Neuron (in vitro differentiated cells): ENCODE measurements around the gene ADORA1.

Experiments
- H2AFZ ChIP-seq: one replicate; pipeline ENCODE4 v1.6.1; 2013; ENCODE audit warnings: low read depth, mild to moderate bottlenecking, inconsistent platforms, low read length, moderate library complexity
- H3K27me3 ChIP-seq: one replicate; pipeline ENCODE4 v1.6.1; 2013; ENCODE audit warnings: low read length; ENCODE audit not compliant: insufficient read depth
- H3K36me3 ChIP-seq: one replicate; pipeline ENCODE4 v1.6.1; 2013; ENCODE audit warnings: low read length; ENCODE audit not compliant: insufficient read depth
- H3K4me1 ChIP-seq: one replicate; pipeline ENCODE4 v1.6.1; 2013; ENCODE audit warnings: low read length; ENCODE audit not compliant: insufficient read depth
- H3K4me3 ChIP-seq: 2 replicates; pipeline ENCODE4 v1.5.1; 2013; ENCODE audit warnings: mild to moderate bottlenecking, low read length, moderate library complexity
- H3K9me3 ChIP-seq: one replicate; pipeline ENCODE4 v1.6.1; 2013; ENCODE audit warnings: low read length

Gene ADORA1

DNA sequence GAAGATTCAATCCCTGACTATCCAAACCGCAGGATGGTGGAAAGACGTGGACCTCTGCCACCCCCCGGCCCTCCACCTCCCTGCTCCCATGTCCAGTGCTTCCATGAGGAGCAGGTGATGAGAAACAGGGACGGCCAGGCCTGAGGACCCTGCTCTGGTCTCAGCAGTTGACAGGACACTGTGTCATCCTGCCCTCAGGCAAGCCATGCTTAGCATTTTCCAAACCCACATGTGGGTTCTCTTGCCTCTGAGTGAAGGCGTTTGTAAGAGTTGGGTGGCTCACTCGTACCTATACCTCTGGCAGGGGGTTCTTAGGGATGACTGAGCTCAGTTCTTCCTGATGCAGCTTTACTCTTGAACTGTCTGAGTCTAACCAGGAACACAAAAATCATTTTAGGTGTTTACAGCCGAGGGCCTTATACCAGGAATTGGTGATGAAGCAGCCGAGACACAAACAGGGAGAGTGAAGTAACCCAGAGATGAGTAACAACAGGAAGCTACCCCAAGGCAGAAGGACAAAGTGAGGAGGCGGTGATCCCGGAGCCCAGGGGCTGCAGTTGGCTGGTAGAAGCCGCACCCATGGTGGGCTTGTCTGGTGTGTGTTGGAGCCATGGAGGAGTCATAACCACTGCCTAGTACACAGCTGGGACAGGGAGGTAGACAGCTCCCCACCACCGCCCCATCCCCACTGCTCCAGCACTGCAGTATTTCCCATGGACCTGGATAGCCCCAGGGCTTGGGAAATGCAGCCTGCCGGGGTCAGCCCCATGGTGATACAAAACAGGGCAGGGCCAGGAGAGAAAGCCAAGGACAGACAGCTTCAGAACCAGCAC lies 26.7 kb downstream of the ADORA1 start:
- Histone ChIP-seq H3K27me3 (no peaks in the 10 kb centered on the region), H3K36me3 (no peaks in the 10 kb centered on the region), H3K9me3 (no peaks in the 10 kb centered on the region), H2AFZ (no peak overlapping the region), H3K4me3 (no peak overlapping the region), H3K4me1 (peaks cover 19% of the 10 kb centered on the region)

- Histone ChIP-seq H3K4me1 (peaks cover 19% of the 10 kb centered on the region), H3K4me3 (no peak overlapping the region), H3K27me3 (no peaks in the 10 kb centered on the region), H3K36me3 (no peaks in the 10 kb centered on the region), H2AFZ (no peak overlapping the region), H3K9me3 (no peaks in the 10 kb centered on the region)
Measured at GRCh38 chr1:203156280-203156679, 28.8 kb downstream of the ADORA1 start.

GRCh38 chr1:203158423-203158822 lies 30.9 kb downstream of the ADORA1 start:
- Histone ChIP-seq H3K4me1 (peaks cover 3% of the 10 kb centered on the region), H3K4me3 (no peak overlapping the region), H2AFZ (no peak overlapping the region), H3K27me3 (no peaks in the 10 kb centered on the region), H3K36me3 (no peaks in the 10 kb centered on the region), H3K9me3 (no peaks in the 10 kb centered on the region)

DNA sequence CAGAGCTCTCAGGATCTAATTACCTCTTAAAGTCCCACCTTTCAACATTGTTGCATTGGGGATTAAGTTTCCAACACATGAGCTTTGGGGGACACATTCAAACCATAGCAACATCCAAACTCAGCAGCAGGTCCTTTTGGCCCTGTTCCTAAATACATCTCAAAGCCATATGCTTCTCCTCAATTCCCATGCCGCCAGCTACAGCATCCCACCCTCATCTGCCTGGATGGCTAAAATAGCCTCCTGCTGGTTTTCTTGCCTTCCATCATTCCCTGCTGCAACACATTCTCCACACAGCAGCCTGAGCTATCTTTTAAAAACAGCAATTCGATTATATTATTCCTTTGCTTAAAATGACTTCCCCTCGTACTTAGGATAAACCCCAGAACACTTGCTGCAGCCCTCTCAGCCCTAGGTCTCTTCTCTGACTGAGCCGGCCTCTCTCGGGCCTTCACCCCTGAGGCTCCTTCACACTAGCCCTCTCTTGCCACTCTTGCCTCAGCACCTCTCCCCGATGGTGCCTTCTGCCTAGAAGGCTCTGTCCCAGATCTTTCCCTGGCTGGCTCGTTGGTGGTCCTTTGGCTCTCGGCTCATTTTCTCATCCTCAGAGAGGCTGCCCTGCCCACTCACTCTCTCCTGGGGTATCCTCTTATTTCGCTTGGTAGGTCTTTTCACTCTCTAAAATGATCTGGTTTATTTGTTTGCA lies 31.6 kb downstream of the ADORA1 start:
- H3K36me3 ChIP-seq: no peaks in the 10 kb centered on the region
- no peak overlapping the region for H2AFZ ChIP-seq
- no peaks in the 10 kb centered on the region for H3K9me3 ChIP-seq
- no peaks in the 10 kb centered on the region for H3K4me1 ChIP-seq
- no peak overlapping the region for H3K4me3 ChIP-seq
- no peaks in the 10 kb centered on the region for H3K27me3 ChIP-seq

- Histone ChIP-seq H3K9me3 (no peaks in the 10 kb centered on the region), H3K4me1 (no peaks in the 10 kb centered on the region), H2AFZ (no peak overlapping the region), H3K27me3 (no peaks in the 10 kb centered on the region), H3K4me3 (no peak overlapping the region), H3K36me3 (no peaks in the 10 kb centered on the region)
Measured at GRCh38 chr1:203159844-203160243, 32.3 kb downstream of the ADORA1 start.

- no peaks in the 10 kb centered on the region for H3K4me1 ChIP-seq
- H3K36me3 ChIP-seq: no peaks in the 10 kb centered on the region
- no peak overlapping the region for H3K4me3 ChIP-seq
- H3K9me3 ChIP-seq: peaks cover 3% of the 10 kb centered on the region
- no peaks in the 10 kb centered on the region for H3K27me3 ChIP-seq
- no peak overlapping the region for H2AFZ ChIP-seq
Measured at GRCh38 chr1:203161175-203161574, 33.6 kb downstream of the ADORA1 start.

GRCh38 chr1:203161703-203162102 lies 34.2 kb downstream of the ADORA1 start:
- H3K9me3 ChIP-seq: peaks cover 4% of the 10 kb centered on the region
- H3K36me3 ChIP-seq: no peaks in the 10 kb centered on the region
- no peak overlapping the region for H3K4me3 ChIP-seq
- no peaks in the 10 kb centered on the region for H3K27me3 ChIP-seq
- H2AFZ ChIP-seq: no peak overlapping the region
- no peaks in the 10 kb centered on the region for H3K4me1 ChIP-seq

- Histone ChIP-seq H2AFZ (no peak overlapping the region), H3K4me1 (no peaks in the 10 kb centered on the region), H3K4me3 (no peak overlapping the region), H3K36me3 (no peaks in the 10 kb centered on the region), H3K27me3 (no peaks in the 10 kb centered on the region), H3K9me3 (peaks cover 4% of the 10 kb centered on the region)
Measured at GRCh38 chr1:203162403-203162802, 34.9 kb downstream of the ADORA1 start.

- H2AFZ ChIP-seq: no peak overlapping the region
- H3K4me1 ChIP-seq: no peaks in the 10 kb centered on the region
Measured at GRCh38 chr1:203163891-203164635, 36.5 kb downstream of the ADORA1 start.

DNA sequence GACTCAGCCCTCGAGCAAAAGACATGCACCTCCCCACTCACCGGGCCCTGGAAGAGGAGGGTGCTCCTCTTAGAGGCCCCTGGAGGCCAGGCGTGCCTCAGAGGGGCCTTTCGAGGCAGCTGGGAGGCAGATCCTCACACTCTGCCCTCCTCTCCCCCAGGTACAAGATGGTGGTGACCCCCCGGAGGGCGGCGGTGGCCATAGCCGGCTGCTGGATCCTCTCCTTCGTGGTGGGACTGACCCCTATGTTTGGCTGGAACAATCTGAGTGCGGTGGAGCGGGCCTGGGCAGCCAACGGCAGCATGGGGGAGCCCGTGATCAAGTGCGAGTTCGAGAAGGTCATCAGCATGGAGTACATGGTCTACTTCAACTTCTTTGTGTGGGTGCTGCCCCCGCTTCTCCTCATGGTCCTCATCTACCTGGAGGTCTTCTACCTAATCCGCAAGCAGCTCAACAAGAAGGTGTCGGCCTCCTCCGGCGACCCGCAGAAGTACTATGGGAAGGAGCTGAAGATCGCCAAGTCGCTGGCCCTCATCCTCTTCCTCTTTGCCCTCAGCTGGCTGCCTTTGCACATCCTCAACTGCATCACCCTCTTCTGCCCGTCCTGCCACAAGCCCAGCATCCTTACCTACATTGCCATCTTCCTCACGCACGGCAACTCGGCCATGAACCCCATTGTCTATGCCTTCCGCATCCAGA lies 37.7 kb downstream of the ADORA1 start:
- H3K9me3 ChIP-seq: peaks cover 4% of the 10 kb centered on the region
- no peak overlapping the region for H2AFZ ChIP-seq
- no peak overlapping the region for H3K4me3 ChIP-seq
- H3K27me3 ChIP-seq: no peaks in the 10 kb centered on the region
- H3K4me1 ChIP-seq: no peaks in the 10 kb centered on the region
- no peaks in the 10 kb centered on the region for H3K36me3 ChIP-seq

More at GRCh38 chr1:203163891-203164635, 36.5 kb downstream of the ADORA1 start:
- H3K27me3 ChIP-seq: no peaks in the 10 kb centered on the region
- H3K9me3 ChIP-seq: peaks cover 4% of the 10 kb centered on the region
- no peak overlapping the region for H3K4me3 ChIP-seq
- H3K36me3 ChIP-seq: no peaks in the 10 kb centered on the region

GRCh38 chr1:203165800-203166161 lies 38.3 kb downstream of the ADORA1 start:
- Histone ChIP-seq H3K4me3 (no peak overlapping the region), H3K36me3 (no peaks in the 10 kb centered on the region), H3K9me3 (peaks cover 4% of the 10 kb centered on the region), H2AFZ (no peak overlapping the region), H3K27me3 (no peaks in the 10 kb centered on the region), H3K4me1 (no peaks in the 10 kb centered on the region)

GRCh38 chr1:203166192-203166940 lies 38.8 kb downstream of the ADORA1 start:
- Histone ChIP-seq H2AFZ (no peak overlapping the region), H3K27me3 (no peaks in the 10 kb centered on the region), H3K36me3 (no peaks in the 10 kb centered on the region), H3K4me3 (no peak overlapping the region), H3K4me1 (no peaks in the 10 kb centered on the region), H3K9me3 (peaks cover 4% of the 10 kb centered on the region)
